GM12878 (cell line): ENCODE data around the gene RPL7A.

ENCODE experiments used
- ATF2 ChIP-seq: IDR thresholded peaks from 2 replicates; pipeline ENCODE4 v1.6.1; 2012; ENCODE audit warnings: low read length, inconsistent platforms
- CTCF ChIP-seq, 3 experiments: IDR thresholded peaks in 2 of 3; conservative IDR thresholded peaks in 1 of 3; 2 replicates each; pipeline ENCODE4 v1.5.1; 2011; ENCODE audit warnings: low read depth in 3 of 3, low read length in 3 of 3, mild to moderate bottlenecking in 3 of 3, control low read depth in 2 of 3, moderate library complexity in 2 of 3, inconsistent platforms in 1 of 3, mixed read lengths in 1 of 3; ENCODE audit not compliant: control insufficient read depth in 2 of 3, insufficient read depth in 1 of 3; ENCODE audit errors: extremely low read depth in 1 of 3
- EP300 ChIP-seq, 2 experiments: fragments of 150-350 bp in 1 of 2; IDR thresholded peaks; 2 replicates each; pipeline ENCODE4 v1.6.1; 2011 to 2012; ENCODE audit warnings: low read depth in 2 of 2, low read length in 2 of 2, borderline replicate concordance in 1 of 2, improper control_type of control experiment in 1 of 2, inconsistent platforms in 1 of 2; ENCODE audit not compliant: control insufficient read depth in 1 of 2
- EZH2 ChIP-seq: IDR thresholded peaks from 2 replicates; pipeline ENCODE4 v1.6.1; 2012; ENCODE audit warnings: low read depth, mild to moderate bottlenecking, control low read depth, inconsistent platforms, low read length, borderline replicate concordance; ENCODE audit not compliant: control insufficient read depth
- JUNB ChIP-seq: IDR thresholded peaks from 2 replicates; pipeline ENCODE4 v1.6.1; 2016; ENCODE audit warnings: antibody characterized with exemption, mild to moderate bottlenecking
- KAT2A ChIP-seq: conservative IDR thresholded peaks from 2 replicates; pipeline ENCODE4 v1.6.1; 2011; ENCODE audit warnings: low read depth, low read length; ENCODE audit not compliant: control insufficient read depth
- POLR2AphosphoS5 ChIP-seq: IDR thresholded peaks from 2 replicates; pipeline ENCODE4 v1.6.1; 2011; ENCODE audit warnings: mild to moderate bottlenecking, low read length, inconsistent platforms
- REST ChIP-seq: IDR thresholded peaks from 2 replicates; pipeline ENCODE4 v1.6.1; 2012; ENCODE audit warnings: mild to moderate bottlenecking, low read depth, low read length
- SMC3 ChIP-seq: IDR thresholded peaks from 2 replicates; pipeline ENCODE4 v1.6.1; 2011; ENCODE audit warnings: low read length, improper control_type of control experiment, borderline replicate concordance
- SPI1 ChIP-seq: IDR thresholded peaks from 2 replicates; pipeline ENCODE4 v1.6.1; 2011; ENCODE audit warnings: low read depth, mild to moderate bottlenecking, low read length, moderate library complexity, borderline replicate concordance; ENCODE audit not compliant: insufficient read depth
- SREBF2 ChIP-seq: IDR thresholded peaks from 2 replicates; pipeline ENCODE4 v1.6.1; 2012; ENCODE audit warnings: mild to moderate bottlenecking, low read length
- STAT1 ChIP-seq: fragments of 450-650 bp; conservative IDR thresholded peaks from 2 replicates; pipeline ENCODE4 v1.6.1; 2014; ENCODE audit warnings: antibody characterized with exemption, mild to moderate bottlenecking
- USF2 ChIP-seq: IDR thresholded peaks from 2 replicates; pipeline ENCODE4 v1.6.1; 2011; ENCODE audit warnings: low read depth, low read length, improper control_type of control experiment, borderline replicate concordance

GRCh38 chr9:133397895-133398294 lies 49.9 kb downstream of the RPL7A start:
- no peak for TF ChIP-seq USF2
- no peak for TF ChIP-seq SMC3
- TF ChIP-seq POLR2AphosphoS5: no peak
- TF ChIP-seq ATF2: no peak
- TF ChIP-seq EP300 (IDR thresholded peaks at IDR 0.05; ENCODE audit: borderline replicate concordance in 1 of 2, control insufficient read depth in 1 of 2, low read depth in 2 of 2, low read length in 2 of 2): no peak
- TF ChIP-seq CTCF (IDR thresholded peaks at IDR 0.05 in 2 of 3, conservative IDR thresholded peaks at IDR 0.05 in 1 of 3; ENCODE audit: control insufficient read depth in 2 of 3, extremely low read depth in 1 of 3, insufficient read depth in 1 of 3, low read depth in 3 of 3, low read length in 3 of 3): no peak
- no peak for TF ChIP-seq JUNB
- TF ChIP-seq STAT1: no peak
- TF ChIP-seq KAT2A: no peak
- TF ChIP-seq SREBF2: no peak
- TF ChIP-seq EZH2: no peak
- no peak for TF ChIP-seq REST
- TF ChIP-seq SPI1: no peak
